Glomerular endothelial cell (primary cell): ENCODE results near the gene SLC25A21. TPM values are rescaled to one million over a fixed set of nuclear protein-coding genes. Genes with fewer than 3 reads are reported as not detected.
"Not testable (repeated sequence)": the region's sequence is repeated elsewhere in the genome, so short reads cannot be mapped to it uniquely, and the experiment has no call there.

Experiments used
- DNase-seq: peaks from one replicate; pipeline ENCODE4 v3.0.0-alpha.2; 2011; ENCODE audit warnings: low read depth, low spot score; ENCODE audit errors: extremely low read depth
- total RNA-seq: library from RNA; depleted of rRNA; stranded (reverse); fragments of >200 nt; gene quantifications from 2 replicates; pipeline ENCODE4 v1.2.3, GENCODE V29; 2015

SLC25A21 gene
- total RNA-seq, 1 donor from 2014 or later, result 0.58 TPM

DNA sequence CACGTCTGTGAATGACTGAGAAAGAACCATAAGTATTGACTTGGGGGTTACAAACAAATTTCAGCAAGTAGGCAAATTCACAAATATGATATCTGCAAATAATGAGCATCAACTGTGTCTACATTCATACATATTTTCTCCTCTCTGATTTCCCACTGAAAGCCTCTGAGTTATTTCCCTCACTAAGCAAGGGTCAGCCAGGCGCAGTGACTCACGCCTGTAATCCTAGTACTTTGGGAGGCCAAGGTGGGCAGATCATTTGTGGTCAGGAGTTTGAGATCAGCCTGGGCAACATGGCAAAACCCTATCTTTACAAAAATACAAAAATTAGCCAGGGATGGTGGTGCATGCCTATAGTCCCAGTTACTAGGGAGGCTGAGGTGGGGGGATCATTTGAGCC is 80.8 kb downstream of the SLC25A21 start:
- no peak for DNase-seq

DNA sequence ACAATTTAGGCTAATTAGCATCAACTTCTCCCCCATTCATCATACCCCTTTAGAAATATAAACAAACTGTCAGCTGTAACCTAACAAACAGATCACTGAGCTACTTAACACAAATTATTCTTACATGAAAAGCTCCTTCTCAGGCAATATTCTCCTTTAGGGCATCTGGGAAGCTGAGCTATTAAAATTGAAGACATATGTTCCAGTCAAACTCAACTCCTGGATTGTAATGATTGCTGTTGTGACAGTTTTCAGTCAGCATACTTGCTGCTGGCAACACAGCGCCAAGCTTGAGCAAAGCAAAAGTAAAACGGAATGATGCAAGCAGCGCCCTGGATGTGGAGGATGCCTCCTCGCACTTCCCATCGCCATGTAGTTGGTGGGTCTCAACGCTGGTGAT is 82.4 kb downstream of the SLC25A21 start:
- DNase-seq, result no peak

DNA sequence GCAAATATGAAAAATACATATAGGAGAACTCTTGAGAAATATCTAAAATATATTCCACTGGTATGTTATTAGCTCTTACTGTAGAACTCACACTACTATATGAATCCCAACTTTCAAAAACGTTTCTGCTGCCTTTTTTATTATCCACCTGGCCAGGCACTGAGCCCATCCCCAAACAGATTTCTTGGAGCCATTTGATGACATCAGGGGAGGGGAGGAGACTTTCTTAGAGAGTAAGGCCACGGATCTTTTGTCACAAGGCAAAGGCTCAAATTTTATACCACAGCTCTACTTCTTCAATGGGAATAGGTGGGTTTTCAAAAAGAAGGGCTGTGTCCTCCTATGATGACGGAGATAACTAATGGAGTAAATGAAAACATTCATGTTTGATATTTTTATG is 83.0 kb downstream of the SLC25A21 start:
- DNase-seq, result no peak

DNA sequence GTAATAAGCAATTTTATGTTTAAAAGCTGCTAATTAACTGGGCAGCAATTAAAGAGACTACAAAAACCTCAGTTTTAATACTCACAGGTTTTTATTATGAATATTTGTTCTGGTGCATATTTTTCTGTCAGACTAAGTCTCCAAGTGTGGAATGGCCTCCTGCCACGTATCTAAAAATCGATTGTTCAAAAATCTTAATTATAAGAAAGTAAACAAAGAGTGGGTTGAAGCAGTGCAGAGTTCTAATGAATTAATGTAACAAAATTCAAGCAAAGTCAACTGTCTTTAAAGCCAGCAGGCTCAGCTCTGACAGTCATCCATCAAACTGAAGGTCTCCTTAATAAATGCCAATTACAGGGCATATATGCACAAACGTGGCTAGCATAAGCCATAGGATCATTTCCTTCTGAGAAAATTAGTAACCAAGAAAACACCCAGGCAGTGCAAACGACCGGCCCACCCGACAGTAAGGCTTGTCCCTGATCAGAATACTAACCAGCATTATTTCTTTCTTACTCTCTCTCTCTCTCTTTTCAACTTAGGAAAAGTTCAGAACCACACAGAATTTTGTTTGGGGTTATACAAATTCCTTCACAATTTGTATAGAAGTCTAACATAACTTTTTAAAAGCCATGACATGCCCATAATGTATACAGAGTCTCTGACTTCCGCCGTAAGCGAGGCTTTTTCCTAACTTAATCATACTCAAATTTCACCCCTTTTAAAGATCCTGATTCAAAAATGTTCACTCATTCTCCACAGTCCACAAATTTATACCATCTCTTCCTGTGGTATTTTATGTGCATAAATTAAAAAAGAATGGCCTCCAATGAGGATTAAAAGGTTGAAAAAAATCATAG is 83.8 kb downstream of the SLC25A21 start:
- DNase-seq, result no peak

DNA sequence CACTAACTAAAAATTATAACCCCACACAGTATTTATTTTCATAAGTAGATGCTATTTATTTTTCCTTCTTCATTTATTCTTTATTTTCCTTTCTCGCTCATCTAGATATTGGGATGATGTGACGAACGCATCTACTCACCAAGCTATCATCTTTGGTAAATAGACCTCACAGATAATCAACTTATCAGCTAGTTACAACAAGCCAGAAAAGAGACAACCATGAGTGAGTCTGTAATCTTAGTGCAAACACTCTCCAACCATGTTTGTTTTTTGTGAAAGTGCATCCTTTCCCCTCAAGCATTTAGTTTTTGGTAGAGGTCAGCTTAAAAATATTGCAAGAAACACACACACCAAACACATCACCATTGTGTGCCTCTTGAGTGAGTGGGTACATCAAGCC is 84.9 kb downstream of the SLC25A21 start:
- no peak for DNase-seq

DNA sequence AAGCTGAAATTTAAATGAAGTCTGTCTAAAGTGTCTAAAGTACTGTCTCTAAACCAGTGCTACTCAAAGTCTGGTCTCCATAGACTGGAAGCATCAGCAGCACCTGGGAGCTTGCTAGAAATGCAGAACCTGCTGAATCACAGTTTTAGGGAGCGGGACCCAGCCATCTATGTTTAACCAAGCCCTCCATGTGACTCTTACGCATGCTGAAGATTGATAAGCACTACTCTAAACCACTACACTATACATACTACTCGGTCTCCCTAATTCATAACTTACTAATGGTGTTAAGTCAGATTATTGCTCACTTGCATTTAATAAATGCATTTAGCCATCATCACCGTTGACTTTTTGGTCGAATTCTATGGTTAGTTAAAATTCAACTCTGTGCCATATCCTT is 88.8 kb downstream of the SLC25A21 start:
- no peak for DNase-seq

DNA sequence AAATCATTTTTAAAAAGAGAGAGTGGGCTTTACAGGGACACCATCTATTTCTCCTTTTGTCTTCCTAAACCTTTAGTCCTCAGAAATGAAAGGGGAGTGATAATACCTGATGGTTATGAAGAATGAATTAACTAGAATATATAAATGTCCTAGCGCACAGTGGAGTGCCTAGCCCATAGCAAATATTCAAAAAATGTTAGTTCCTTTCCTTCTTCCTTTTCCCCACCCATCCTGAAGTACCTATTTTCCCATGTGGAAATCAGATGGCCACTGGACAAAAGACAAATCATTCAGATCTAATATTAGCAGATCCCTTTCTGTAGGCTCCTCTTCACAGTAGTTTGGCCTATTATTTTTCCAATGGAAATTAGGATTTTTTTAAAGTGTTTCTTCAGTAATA is 90.0 kb downstream of the SLC25A21 start:
- DNase-seq, result no peak

DNA sequence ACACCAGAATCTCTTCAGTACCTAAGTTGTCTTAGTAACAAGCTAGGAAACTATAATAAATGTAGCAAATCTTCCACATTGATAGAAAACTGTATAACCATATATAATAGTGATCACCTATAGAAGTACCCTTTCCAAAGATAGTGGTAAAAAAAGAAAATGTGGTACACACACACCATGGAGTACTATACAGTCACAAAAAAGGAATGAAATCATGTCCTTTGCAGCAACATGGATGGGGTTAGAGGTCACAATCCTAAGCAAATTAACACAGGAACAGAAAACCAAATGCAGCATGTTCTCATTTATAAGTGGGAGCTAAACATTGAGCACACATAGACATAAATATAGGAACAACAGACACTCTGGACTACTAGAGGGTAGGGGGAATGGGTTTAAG is 90.5 kb downstream of the SLC25A21 start:
- no peak for DNase-seq

DNA sequence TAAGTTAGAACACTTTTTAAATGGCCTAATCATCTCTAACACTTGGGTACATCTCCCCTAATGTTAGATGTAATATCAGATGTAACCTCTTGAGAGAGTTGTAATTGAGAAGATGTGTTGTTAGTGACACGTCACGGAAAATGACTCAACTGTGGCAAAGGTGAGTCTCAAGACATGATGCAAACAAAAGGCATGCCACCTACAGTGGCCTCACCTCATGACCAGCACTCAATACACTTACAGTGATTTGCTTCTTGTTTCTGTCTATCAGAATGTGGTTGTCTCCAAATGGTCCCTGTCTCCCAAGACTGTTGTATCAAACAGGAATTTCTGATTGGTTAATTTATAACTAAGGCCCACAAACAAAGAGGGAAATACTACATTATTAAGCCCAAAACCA is 91.2 kb downstream of the SLC25A21 start:
- no peak for DNase-seq

DNA sequence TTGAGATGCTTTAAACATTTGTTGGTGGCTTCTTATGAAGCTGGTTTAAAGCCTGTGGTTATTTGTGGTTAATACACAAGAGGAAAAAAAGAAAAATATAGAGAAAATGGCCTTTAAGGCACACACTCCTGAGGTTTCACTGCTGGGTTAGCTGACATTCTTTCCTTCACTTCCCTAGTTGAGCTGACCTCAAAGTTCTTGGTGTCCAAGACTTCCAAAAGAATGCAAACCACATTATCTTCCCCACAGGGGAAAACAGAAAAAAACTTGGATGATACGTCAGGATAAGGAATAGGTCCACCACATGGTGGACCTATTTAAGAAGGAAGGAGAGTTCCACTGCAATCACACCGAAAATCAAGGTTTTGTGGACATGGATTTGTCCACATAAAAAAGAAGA is 94.3 kb downstream of the SLC25A21 start:
- no peak for DNase-seq

DNA sequence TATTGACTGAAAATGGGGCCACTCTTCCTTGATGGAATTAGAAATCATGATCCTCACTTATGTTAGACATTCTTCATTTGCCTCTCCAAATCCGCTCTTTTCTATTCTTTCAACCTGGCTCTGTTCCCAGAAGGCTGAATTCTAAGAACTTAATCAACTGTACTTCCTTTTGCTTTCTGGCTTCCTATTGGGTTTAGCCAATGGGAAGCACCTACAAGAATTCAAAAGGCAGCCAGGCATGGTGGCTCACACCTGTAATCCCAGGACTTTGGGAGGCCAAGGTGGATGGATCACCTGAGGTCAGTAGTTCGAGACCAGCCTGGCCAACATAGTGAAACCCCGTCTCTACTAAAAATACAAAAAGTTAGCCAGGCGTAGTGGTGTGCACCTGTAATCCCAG is 98.1 kb downstream of the SLC25A21 start:
- not testable (repeated sequence) for DNase-seq

DNA sequence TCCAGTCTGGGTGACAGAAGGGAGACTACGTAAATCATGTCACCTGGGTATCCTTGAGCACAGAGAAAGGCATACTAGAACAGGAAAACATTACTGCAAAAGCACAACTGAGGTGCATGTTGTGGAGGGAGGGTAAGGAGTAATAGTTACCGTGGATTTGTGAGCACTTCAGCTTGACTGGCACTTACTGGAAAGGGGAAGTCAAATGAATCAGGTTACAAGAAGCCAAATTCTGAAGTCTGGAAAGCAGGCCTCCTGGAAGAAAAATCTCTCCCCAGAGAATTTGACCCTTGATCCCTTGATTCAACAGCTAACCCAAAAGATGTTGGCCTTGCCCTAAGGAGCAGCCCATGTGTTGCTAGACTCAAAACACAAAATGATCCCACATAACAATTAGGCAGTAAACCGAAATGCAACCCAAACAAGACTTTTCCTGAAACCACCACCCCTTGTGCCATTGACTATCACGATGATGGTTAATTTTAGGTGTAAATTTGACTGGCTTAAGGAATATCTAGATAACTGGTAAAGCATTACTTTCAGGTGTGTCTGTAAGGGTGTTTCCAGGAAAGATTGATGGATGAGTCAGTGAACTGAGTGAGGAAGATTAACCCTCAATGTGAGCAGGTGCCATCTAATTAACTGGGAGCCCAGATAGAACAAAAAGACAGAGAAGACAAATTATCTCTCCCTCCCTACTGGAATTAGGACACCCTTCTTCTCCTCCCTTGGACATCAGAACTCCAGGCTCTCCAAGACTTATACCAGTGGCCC is 108.8 kb downstream of the SLC25A21 start:
- DNase-seq, result no peak

DNA sequence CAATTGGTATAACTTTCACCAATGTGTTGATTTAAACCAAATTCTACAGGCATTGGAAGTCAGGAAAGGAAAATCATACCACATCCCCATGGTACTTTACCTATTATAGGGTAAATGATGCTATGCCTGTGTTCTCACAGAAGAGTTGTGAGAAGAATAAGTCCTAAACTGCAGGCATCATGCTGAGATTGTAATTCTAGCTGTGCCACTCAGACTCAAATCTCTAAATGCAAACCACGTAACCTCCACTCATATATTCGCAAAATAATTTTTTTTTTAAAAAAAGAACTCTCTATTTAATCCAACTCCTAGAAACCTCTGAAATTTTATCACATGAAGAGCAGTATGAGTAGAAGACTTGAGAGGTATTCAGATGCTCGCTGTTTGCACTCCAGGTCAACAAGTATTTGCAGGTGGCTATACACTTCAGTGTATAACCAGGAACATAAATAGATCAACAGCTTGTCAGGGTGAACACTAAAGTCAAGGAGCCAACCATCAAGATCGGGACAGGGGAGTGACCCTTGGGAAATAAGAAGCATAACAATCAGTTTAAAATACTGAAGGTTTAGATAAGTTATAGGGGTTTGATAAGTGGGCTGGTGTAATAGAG is 110.1 kb downstream of the SLC25A21 start:
- no peak for DNase-seq

DNA sequence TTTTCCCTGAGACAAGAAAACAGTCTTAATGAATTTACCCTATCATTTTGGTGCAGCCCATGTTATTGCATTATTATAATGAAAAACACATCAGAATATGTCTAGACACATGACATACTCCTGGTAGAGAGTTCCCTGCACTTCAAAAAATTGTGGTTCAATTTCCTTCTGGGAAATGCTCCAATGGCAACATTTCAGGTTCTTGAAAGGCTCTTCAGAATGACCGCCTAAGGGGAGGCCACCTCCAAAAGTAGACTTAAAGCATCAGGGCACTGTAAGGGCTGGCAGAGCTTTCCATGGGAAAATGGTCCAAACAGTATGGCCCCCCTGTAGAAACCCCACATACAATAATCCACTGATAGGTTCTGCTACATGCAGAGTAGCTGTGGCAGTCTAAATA is 110.7 kb downstream of the SLC25A21 start:
- DNase-seq, result no peak

DNA sequence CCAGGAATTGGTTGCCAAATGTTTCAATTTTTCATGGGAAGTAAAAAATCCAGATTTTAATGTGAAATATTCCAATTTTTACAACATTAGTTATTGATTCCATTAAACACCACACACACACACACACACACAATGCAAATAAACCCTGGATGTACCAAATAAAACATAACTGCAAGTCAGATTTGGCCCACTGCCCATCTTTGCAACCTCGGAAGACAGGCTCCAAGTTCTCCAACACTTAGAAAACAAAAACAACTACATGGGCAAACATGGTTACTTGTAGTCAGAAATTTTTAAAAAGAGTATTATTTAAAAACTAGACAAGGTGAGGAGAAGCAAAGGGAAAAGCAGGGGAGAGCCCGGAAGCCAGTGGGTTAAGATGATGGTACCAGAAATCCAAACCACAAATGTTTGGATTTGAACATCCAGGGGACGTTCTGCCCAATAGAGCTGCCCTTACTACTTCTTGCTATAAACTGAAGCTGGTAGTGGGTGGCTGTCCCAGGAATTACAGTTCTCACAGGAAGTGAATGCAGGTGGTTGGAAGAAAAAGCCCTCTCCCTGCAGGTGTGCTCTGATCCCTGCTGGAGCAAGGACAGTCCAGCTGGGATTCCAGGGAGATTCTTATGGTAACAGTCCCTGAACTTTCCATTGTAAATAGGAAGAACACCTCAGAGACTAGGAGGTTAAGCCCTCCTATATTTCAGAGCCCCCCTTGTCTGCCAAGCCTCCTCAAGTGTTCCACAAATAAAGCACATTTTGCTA is 111.7 kb downstream of the SLC25A21 start:
- DNase-seq, result no peak

DNA sequence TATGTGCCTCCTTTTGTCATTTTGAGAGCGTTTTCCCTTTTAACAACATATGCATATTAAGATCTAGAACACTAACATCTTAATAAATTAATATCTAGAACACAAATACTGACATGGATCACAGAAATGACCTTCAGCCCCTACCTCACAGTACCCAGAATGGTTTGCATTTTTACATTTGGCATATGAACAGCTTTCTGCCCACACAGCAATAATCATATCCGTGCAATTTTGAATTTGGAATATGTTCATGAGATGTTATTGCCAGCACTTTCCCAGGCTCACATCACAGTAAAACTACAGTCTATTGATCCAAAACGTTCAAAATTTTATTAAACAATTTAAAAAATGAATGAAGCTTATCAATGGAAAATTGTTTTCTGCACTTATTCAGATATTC is 114.6 kb downstream of the SLC25A21 start:
- DNase-seq, result no peak

DNA sequence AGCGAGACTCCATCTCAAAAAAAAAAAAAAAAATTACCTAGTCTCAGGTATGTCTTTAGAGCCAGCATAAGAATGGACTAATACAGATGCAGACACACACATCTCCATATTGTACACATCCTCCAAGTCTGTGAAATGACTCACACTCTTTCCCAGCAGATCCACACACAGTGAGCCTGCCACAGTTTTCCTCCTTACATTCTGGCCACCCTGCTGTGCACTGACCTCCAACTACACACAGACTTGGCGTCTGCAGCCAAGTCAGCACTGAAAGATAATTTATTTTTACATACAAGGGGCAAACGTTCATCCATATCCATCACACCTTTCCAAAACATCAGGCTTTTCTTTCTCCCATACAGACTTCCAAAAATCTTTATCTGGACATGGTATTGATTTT is 115.9 kb downstream of the SLC25A21 start:
- DNase-seq, result no peak

DNA sequence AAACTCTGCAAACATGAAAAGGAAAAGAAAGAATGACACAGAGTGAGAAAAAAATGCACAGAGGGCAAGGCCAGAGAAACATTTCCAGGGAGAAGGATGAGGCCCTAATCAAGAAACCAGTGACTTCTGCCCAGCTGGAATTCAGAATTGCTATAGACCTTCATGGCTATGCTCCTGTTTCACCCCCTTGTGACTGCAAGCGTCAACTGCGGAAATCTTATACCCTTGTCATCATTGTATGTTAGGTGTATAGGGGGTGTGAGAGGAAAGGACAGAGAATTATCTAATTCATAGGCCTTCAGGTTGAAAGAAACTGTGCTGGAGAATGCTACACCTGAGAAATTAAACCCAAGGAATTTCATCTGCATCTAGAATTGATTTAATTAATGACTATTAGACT is 117.5 kb downstream of the SLC25A21 start:
- no peak for DNase-seq

DNA sequence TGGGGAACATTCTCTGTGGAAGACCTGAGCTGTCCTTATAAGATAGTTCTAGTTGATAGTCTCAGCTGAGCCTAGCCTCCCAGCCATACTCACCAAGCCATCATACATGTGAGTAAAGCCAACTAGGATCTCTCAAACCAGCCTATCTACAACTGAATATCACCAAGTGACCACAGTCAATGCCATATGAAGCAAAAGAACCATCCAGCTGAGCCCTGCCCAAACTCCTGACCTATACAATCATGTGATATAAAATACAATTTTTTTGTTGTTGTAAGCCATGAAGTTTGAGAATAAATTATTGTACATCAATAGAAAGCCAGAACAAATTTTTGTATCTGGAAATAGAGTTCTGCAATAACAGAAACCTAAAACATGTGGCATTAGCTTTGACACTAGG is 118.3 kb downstream of the SLC25A21 start:
- no peak for DNase-seq

DNA sequence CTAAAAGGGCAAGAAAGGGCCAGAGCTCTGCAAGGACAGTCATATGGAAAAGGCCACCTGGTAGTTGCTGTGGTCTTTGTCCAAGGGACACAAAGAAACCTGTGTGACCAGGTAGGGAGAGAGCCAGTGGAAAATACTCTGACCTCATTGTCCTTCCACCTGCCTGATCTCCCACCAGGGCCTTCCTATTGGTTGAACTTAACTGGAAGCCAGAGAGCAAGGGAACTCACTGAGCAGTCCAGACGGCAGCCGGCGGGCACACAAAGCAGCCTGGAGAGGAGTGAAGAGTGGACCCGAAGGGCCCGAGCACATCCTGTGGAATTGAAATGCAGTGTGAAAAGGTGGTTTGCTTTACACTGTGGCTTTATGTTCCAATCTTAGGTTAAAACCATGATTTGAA is 120.7 kb downstream of the SLC25A21 start:
- DNase-seq, result no peak

DNA sequence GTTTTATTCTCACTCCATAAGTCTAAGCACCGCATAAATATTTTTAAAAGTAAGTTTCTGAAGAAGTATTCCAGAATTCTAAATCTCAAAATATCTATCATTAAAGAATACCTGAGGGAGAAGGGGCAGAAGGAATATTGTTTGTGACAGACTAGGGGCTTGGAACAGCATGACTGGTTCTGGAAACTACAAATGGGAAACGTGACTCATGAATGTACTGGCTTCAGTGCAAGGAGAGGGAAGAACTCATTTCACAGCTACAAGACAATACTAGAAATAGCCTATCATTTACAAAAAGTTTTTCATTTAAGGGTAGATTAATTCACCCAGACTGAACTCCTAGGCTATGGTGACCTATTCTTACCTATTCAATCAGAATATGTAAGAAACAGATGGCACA is 121.3 kb downstream of the SLC25A21 start:
- DNase-seq, result no peak
